GM21381 (cell line): Measurements from ENCODE around the gene CAMK1D.
A peak's percentile ranks its signal among the peaks of the same experiment; 100 is the strongest.
"Not testable (repeated sequence)": the region's sequence is repeated elsewhere in the genome, so short reads cannot be mapped to it uniquely, and the experiment has no call there.

Source experiments
- ATAC-seq: cut with Tn5 transposase; IDR thresholded peaks from one replicate; pipeline ENCODE4 v1.9.1; 2021; ENCODE audit warnings: mild to moderate bottlenecking, moderate library complexity; ENCODE audit not compliant: unreplicated experiment

Gene CAMK1D

GRCh38 chr10:12543589-12543988 is 194.2 kb downstream of the CAMK1D start:
- no peak for ATAC-seq

GRCh38 chr10:12546160-12546802 is 196.9 kb downstream of the CAMK1D start:
- not testable (repeated sequence) for ATAC-seq

- ATAC-seq = no peak
Measured at GRCh38 chr10:12547301-12547771, 198.0 kb downstream of the CAMK1D start.

GRCh38 chr10:12549297-12549696 is 199.9 kb downstream of the CAMK1D start:
- ATAC-seq = no peak

GRCh38 chr10:12550994-12551393 is 201.6 kb downstream of the CAMK1D start:
- ATAC-seq = no peak

- no peak for ATAC-seq
Measured at GRCh38 chr10:12556039-12556438, 206.7 kb downstream of the CAMK1D start.

- ATAC-seq = no peak
Measured at GRCh38 chr10:12559578-12560178, 210.3 kb downstream of the CAMK1D start.

- ATAC-seq = no peak
Measured at GRCh38 chr10:12561307-12561706, 212.0 kb downstream of the CAMK1D start.

- no peak for ATAC-seq
Measured at GRCh38 chr10:12561720-12562119, 212.4 kb downstream of the CAMK1D start.

- no peak for ATAC-seq
Measured at GRCh38 chr10:12563489-12563888, 214.1 kb downstream of the CAMK1D start.

- no peak for ATAC-seq
Measured at GRCh38 chr10:12564173-12564572, 214.8 kb downstream of the CAMK1D start.

GRCh38 chr10:12566161-12567115 is 217.1 kb downstream of the CAMK1D start:
- no peak for ATAC-seq

GRCh38 chr10:12568391-12569009 is 219.2 kb downstream of the CAMK1D start:
- no peak for ATAC-seq

- ATAC-seq = no peak
Measured at GRCh38 chr10:12572281-12572680, 222.9 kb downstream of the CAMK1D start.

- no peak for ATAC-seq
Measured at GRCh38 chr10:12577610-12578009, 228.3 kb downstream of the CAMK1D start.

GRCh38 chr10:12579954-12580858 is 230.9 kb downstream of the CAMK1D start:
- peak; percentile 90 for ATAC-seq

- no peak for ATAC-seq
Measured at GRCh38 chr10:12583891-12584595, 234.7 kb downstream of the CAMK1D start.

- ATAC-seq = no peak
Measured at GRCh38 chr10:12586741-12587140, 237.4 kb downstream of the CAMK1D start.

- ATAC-seq = no peak
Measured at GRCh38 chr10:12587451-12587888, 238.1 kb downstream of the CAMK1D start.
